ENCODE measurements around the gene EDIL3.

Gene EDIL3

DNA sequence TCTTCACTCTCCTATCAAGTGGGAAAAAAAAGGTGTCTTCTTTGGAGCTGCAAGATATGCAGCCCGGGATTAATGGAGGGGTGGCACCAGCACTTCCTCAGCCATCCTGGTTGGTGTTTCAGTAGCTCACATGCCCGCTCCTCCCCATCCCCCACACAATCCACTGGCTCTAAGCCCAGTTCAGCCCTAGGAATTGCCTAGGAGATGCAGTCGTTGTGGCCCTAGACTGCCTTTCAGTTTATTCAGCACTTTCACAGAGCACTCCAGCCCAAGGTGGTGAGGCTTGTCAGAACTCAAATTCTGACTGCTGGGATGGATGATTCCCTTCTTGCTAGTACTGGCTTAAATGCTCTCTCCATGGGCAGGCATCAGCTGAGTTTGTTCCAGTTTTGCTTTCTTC lies 35.1 kb upstream of the EDIL3 start:
- no peak for TF ChIP-seq CTCF (IDR thresholded peaks at IDR 0.05; ENCODE audit: insufficient read depth, low read length, poor library complexity, severe bottlenecking)
- no peaks in the 10 kb centered on the region for H3K36me3 ChIP-seq (ENCODE audit: control insufficient read depth, insufficient read depth, low read length)
- no peak overlapping the region for H3K4me3 ChIP-seq (replicated peaks; ENCODE audit: low read depth, low read length)
- no peaks in the 10 kb centered on the region for H3K27me3 ChIP-seq (replicated peaks; ENCODE audit: control insufficient read depth, insufficient read depth, low read length)
- no peak for DNase-seq (ENCODE audit: extremely low read depth, insufficient read length)

DNA sequence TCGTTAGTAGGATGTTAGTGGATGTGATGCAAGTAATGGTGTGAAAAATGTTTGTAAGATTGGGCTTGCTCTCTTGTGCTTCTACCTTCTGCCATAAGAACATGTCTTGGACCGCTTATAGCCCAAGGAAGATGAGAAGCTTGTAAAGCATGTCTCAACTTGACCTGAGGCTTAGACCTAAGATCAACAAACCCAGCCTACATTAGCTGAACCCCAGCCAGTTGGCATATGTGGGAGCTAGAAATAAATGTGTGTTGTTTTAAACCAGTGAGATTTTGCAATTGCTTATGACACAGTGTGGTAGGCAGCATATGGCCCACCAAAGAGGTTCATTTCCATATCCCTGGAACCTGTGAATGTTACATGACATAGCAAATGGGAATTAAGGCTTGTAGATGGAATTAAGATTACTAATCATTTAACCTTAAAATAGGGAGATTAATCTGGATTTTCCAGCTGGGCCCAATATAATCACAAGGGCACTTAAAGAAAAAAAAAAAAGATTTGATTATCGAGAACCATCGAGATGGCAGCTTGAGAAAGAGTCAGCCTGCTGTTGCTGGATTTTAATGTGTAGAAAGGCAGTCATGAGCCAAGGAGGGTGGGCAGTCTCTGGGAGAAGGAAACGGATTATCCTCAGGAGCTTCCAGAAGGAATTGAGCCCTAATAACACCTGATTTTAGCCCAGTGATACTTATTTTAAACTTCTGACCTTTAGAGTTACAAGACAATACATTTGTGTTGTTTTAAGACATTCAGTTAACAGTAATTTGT lies 27.3 kb upstream of the EDIL3 start:
- H3K4me3 ChIP-seq (replicated peaks; ENCODE audit: low read depth, low read length), result no peak overlapping the region
- no peak for DNase-seq (ENCODE audit: extremely low read depth, insufficient read length)
- no peaks in the 10 kb centered on the region for H3K27me3 ChIP-seq (replicated peaks; ENCODE audit: control insufficient read depth, insufficient read depth, low read length)
- no peaks in the 10 kb centered on the region for H3K36me3 ChIP-seq (ENCODE audit: control insufficient read depth, insufficient read depth, low read length)
- TF ChIP-seq CTCF (IDR thresholded peaks at IDR 0.05; ENCODE audit: insufficient read depth, low read length, poor library complexity, severe bottlenecking), result no peak

DNA sequence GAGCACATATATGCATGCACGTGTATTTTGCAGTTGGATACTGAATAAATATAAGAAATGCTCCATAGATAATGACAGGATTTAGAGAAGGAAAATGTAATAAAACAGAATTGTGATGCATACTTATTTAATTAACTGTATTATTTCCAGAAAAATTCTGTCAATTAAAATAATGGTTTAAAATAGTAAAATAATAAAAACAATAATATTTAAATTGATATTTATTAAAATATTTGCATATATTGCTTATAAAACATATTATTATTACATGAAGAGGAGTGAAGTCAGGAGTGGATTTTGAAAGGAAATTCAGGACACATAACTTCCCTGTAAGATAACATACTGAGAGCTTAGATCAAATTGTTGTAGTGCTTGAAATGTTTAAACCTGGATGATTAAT lies 21.4 kb upstream of the EDIL3 start:
- no peak for DNase-seq (ENCODE audit: extremely low read depth, insufficient read length)
- TF ChIP-seq CTCF (IDR thresholded peaks at IDR 0.05; ENCODE audit: insufficient read depth, low read length, poor library complexity, severe bottlenecking), result no peak
- H3K36me3 ChIP-seq (ENCODE audit: control insufficient read depth, insufficient read depth, low read length), result no peaks in the 10 kb centered on the region
- no peaks in the 10 kb centered on the region for H3K27me3 ChIP-seq (replicated peaks; ENCODE audit: control insufficient read depth, insufficient read depth, low read length)
- no peak overlapping the region for H3K4me3 ChIP-seq (replicated peaks; ENCODE audit: low read depth, low read length)

DNA sequence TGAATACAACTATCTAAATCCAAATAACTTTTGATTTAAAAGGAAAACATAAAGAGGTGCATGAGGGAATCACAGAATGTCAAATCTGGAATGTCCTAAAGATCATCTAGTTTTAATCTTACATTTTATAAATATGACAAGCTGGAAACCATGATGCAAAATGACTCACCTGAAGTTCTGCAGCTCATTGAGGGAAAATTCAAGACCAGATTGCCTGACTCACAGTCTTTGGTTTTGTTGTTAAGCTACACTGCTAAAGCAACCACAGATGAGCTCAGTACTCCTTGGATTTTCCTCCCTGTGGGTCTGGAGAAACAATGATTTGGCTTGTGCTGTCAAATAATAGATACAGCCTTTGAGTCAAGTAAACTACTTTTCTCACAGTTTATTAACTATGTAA lies 19.1 kb upstream of the EDIL3 start:
- no peak overlapping the region for H3K4me3 ChIP-seq (replicated peaks; ENCODE audit: low read depth, low read length)
- DNase-seq (ENCODE audit: extremely low read depth, insufficient read length), result no peak
- H3K36me3 ChIP-seq (ENCODE audit: control insufficient read depth, insufficient read depth, low read length), result no peaks in the 10 kb centered on the region

DNA sequence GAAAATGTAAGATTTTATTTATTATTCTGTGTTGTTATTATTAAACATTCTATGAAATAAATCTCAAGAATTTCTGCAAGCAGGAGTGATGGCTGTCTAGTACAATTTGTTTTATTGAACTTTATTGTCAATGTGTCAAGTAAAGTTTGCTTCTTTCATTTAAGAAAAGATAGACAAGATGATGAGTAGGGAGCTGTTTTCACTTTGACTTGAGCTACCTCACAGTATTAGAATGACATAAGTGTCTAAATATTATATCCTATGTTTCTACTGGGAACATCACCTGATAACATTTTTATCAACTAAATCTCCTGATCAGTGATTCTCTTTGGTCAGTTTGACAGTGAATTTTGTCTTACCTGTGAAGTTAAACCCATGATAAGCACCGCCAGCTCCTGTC lies 12.7 kb upstream of the EDIL3 start:
- Histone ChIP-seq H3K27me3 (replicated peaks; ENCODE audit: control insufficient read depth, insufficient read depth, low read length) (no peaks in the 10 kb centered on the region), H3K36me3 (ENCODE audit: control insufficient read depth, insufficient read depth, low read length) (no peaks in the 10 kb centered on the region), H3K4me3 (replicated peaks; ENCODE audit: low read depth, low read length) (no peak overlapping the region)
- no peak for DNase-seq (ENCODE audit: extremely low read depth, insufficient read length)
- no peak for TF ChIP-seq CTCF (IDR thresholded peaks at IDR 0.05; ENCODE audit: insufficient read depth, low read length, poor library complexity, severe bottlenecking)

More for the DNA sequence above, 19.1 kb upstream of the EDIL3 start:
- TF ChIP-seq CTCF (IDR thresholded peaks at IDR 0.05; ENCODE audit: insufficient read depth, low read length, poor library complexity, severe bottlenecking), result no peak
- H3K27me3 ChIP-seq (replicated peaks; ENCODE audit: control insufficient read depth, insufficient read depth, low read length), result no peaks in the 10 kb centered on the region

- Histone ChIP-seq H3K36me3 (ENCODE audit: control insufficient read depth, insufficient read depth, low read length) (no peaks in the 10 kb centered on the region), H3K4me3 (replicated peaks; ENCODE audit: low read depth, low read length) (no peak overlapping the region), H3K27me3 (replicated peaks; ENCODE audit: control insufficient read depth, insufficient read depth, low read length) (no peaks in the 10 kb centered on the region)
- no peak for TF ChIP-seq CTCF (IDR thresholded peaks at IDR 0.05; ENCODE audit: insufficient read depth, low read length, poor library complexity, severe bottlenecking)
- no peak for DNase-seq (ENCODE audit: extremely low read depth, insufficient read length)
Observed at GRCh38 chr5:84393969-84394368, 9.3 kb upstream of the EDIL3 start.

Measured in GM06990 (cell line).